ENCODE data around the gene JTB.

Gene JTB

DNA sequence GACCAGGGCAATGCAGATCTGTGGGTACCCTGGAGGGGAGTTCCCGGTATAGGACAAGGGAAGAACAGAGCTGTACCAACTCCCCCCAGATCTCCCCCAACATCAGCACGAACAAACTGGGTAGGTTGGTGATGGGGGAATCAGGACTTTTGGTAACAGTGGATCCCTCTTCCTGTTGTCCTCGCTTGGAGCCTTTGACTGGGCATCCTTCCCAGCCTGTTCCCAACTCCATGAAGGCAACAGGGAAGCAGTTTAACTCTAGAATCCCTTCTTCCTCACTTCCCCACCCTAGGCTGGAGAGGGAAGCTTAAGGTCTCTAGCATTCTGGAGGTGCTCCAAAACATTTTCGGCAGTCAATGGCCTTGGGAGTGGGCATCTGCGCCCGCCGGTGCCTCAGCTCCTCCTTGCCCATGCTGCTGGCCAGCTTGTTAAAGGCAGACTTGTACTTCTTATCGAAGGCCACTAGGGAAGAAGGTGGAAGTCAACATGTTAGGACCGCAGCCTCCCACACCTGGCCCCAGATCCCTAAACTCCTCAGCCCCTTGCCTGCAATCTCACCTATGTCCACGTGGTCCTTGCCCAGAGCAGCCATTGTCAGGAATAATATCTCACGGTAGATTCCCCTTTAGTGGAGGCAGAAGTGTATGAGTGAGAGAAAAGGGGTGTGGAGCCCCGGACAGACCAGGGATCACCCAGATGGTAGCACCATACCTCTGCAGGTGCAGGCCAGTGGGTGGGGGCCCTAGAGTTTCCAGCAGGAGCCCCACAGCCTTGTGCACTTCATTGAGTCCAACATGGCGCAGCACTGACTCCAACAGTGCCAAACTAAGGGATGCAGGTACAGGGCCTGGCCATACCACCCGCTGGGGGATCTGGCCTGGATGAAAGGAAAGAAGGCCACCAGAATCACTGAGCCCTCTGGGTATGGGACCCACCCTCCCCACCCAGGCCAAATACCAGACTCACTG, 47.2 kb downstream of the JTB start:
- no peak for DNase-seq

DNA sequence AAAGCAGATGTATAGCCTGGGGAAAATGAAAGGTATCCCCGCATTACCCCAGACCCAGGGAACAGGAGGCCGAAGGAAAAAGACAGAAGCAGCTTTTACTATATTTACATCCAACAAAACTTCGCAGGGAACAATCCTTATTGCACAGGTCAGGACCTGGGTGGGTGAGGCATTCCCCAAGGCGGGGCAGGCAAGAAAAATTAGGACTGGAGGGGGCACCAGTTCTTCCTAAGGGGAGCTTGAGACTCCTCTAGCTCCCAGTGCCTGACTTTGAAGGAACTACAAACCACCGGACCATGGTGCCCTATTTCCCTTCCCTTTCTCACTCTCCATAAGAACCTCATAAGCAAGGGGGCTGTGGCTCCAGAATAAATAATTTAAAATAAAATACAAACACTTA, 48.0 kb downstream of the JTB start:
- no peak for DNase-seq

DNA sequence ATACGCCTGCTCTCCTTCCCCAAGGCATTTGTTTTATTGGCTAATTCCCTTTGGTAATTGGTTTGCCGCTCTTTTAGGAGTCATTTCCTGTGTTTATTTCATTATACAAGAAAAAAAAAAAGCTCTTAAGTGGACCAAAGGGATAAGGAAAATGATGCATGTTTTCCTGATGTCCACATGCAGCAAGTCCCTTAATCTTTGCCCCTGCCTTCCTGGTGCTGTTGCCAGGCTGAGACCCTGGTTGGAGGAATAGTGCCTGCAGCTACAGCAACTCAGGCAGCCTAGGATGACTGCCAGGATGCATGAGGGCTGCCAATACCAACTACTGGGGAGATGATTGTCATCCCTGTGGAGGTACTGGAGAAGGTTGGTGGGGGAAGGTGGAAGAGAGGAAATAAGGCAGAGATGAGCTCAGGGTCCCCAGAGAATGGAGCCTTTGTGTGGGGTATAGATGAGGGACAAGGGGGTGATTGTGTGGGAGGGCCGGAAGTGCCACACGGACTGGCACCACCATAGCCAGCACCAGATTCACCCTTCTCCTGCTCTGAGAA, 48.6 kb downstream of the JTB start:
- DNase-seq = no peak

DNA sequence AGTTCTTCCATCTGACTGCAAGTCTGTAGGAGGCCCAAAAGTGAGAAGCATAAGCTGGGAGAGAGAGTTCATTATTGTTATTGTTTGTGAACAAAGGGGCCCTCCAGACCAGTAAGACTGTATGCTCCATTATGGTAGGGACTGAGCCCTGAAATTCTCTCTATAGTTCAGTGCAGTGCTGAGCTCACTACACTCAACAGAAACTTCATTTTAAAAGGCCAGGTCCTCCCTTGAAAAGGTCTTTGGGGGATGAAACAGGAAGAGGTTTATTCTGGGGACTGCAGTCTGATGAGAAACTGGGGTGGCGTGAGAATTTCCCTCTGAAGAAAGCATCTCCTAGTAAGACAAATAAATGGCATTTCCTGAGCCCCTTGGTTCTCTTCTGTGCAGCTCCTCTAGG, 49.2 kb downstream of the JTB start:
- no peak for DNase-seq

DNA sequence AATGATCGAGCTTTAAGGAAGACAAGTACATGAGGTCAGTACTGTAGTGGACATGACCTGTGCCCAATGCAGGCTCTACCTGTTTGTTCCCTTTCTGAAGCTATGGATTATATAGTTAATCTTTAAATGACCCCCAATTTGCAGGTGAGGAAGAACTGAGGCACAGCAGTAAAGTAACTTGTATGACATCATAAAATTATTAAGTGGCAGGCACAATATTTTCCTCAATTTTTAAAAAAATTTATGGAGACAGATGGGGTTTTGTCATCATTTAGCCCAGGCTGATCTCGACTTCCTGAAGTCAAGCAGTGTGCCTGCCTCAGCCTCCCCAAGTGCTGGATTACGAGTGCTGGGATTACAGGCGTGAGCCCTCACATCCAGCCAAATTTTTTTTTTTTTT, 51.1 kb downstream of the JTB start:
- no peak for DNase-seq
